Spleen (tissue), 7 donors: ENCODE measurements around the gene ZNF214.
"Not testable (repeated sequence)": the region's sequence is repeated elsewhere in the genome, so short reads cannot be mapped to it uniquely, and the experiment has no call there.

Source experiments
- POLR2A ChIP-seq, 3 donors: fragments of 450-650 bp; IDR thresholded peaks; one replicate each; pipeline ENCODE4 v1.5.1; 2017; ENCODE audit warnings: antibody characterized with exemption in 3 of 3, mild to moderate bottlenecking in 1 of 3
- POLR2AphosphoS5 ChIP-seq, 3 donors: sonication (generic); formaldehyde crosslinking; IDR thresholded peaks; one replicate each; pipeline ENCODE4 v1.5.1; 2017; ENCODE audit warnings: antibody characterized with exemption in 3 of 3
- TF ChIP-seq, protein P1 (sequence below), 11 experiments: fragments of 200-600 bp in 7 of 11; fragments of 450-650 bp in 4 of 11; sonication (generic) in 4 of 11; IDR thresholded peaks in 8 of 11; conservative IDR thresholded peaks in 3 of 11; 1 replicate in 7 of 11; 2 replicates in 4 of 11; pipeline versions ENCODE4 v1.4.0 to v1.8.0; 2016 to 2021; ENCODE audit warnings: antibody characterized with exemption in 11 of 11, inconsistent platforms in 4 of 11, mild to moderate bottlenecking in 1 of 11
- donor health status: DM: no; HTN: no; CAD: no; lungs with moderate emphysema.
- donor health status: DM: no; HTN: no; CAD: no.
- donor health status: DM: no; HTN: no; CAD: no.

GRCh38 chr11:6969854-6970253, 50.3 kb downstream of the ZNF214 start:
- TF ChIP-seq POLR2A, POLR2AphosphoS5 (IDR thresholded peaks at IDR 0.05): not testable (repeated sequence)
- TF ChIP-seq, protein P1, sequence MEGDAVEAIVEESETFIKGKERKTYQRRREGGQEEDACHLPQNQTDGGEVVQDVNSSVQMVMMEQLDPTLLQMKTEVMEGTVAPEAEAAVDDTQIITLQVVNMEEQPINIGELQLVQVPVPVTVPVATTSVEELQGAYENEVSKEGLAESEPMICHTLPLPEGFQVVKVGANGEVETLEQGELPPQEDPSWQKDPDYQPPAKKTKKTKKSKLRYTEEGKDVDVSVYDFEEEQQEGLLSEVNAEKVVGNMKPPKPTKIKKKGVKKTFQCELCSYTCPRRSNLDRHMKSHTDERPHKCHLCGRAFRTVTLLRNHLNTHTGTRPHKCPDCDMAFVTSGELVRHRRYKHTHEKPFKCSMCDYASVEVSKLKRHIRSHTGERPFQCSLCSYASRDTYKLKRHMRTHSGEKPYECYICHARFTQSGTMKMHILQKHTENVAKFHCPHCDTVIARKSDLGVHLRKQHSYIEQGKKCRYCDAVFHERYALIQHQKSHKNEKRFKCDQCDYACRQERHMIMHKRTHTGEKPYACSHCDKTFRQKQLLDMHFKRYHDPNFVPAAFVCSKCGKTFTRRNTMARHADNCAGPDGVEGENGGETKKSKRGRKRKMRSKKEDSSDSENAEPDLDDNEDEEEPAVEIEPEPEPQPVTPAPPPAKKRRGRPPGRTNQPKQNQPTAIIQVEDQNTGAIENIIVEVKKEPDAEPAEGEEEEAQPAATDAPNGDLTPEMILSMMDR (IDR thresholded peaks at IDR 0.05 in 8 of 11, conservative IDR thresholded peaks at IDR 0.05 in 3 of 11), result not testable (repeated sequence)
